ENCODE measurements around the gene MYRIP.
"Not testable (repeated sequence)": the region's sequence is repeated elsewhere in the genome, so short reads cannot be mapped to it uniquely, and the experiment has no call there.

The MYRIP gene

GRCh38 chr3:40237889-40238571, 428.6 kb downstream of the MYRIP start:
- no peak for DNase-seq (ENCODE audit: low read depth)

DNA sequence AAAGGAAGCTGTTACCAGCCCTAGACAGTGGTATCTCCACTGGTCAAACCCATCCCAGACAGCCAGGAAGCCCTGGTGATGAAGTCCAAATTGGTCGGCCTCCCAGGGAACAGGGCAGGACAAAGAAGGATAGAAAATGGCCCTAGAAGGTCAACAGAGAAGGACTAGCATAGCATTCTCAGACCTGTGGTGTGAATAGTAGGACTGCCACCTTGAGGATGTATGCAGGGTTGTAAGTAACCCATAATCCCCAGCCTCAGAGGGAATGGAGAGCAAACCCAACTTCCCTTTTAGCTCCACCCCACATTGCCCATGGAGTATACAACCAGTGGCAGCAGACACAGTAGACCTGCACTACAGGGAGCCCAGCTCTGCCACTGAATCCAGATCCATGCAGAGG, 431.5 kb downstream of the MYRIP start:
- DNase-seq (ENCODE audit: low read depth): no peak

DNA sequence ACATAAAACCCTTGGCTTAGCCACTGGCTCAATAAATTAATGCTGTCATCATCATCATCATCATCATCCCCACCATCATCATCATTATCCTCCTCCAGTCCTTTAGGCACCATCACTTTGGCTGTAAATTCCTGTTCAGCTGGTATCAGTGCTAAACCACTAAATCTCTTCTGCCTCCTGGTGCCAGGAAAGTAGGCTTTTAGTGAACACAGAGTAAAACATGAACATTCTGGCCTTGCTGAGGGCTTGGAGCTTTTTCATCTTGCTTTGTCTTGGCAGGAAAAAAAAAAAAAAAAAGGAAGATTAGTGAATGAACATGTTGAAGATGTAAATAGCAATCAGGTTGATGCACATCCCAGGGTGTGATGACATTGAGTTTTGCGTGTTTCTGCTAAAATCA, 432.8 kb downstream of the MYRIP start:
- no peak for DNase-seq (ENCODE audit: low read depth)

- no peak for DNase-seq (ENCODE audit: low read depth)
Observed at GRCh38 chr3:40242638-40243037, 433.2 kb downstream of the MYRIP start.

GRCh38 chr3:40243056-40243455, 433.6 kb downstream of the MYRIP start:
- no peak for DNase-seq (ENCODE audit: low read depth)

DNA sequence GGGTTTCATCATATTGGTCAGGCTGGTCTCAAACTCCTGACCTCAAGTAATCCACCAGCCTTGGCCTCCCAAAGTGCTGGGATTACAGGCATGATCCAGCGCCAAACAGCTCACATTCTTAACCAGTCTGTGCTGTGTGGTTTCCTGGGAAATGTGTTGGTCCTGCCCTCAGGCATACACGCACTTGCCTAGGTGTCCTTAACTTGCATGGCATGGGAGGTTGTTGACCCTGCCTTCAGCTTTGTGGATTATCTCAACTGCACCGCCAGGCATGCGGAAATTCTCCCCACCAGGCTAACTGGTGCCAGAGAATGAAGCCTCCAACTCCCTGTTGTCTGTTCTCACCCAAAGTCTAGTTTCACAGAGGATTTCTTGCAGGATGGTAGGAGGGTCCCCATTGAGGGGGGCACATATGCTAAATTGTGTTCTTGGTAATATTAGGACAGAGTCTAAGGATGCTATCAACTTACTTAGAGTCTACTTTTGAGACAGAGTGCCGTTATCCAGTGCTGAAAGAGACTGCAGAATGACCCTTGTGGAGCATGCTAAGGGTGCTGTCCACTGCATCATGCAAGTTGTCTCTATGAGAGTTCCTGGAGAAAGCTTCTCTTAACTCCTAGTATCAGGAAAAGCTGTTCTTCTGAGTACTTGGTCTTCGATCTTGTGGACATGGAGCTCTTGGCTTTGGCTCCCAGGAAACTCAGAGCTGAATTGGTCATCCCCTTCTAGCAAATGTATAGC, 438.5 kb downstream of the MYRIP start:
- no peak for DNase-seq (ENCODE audit: low read depth)

DNA sequence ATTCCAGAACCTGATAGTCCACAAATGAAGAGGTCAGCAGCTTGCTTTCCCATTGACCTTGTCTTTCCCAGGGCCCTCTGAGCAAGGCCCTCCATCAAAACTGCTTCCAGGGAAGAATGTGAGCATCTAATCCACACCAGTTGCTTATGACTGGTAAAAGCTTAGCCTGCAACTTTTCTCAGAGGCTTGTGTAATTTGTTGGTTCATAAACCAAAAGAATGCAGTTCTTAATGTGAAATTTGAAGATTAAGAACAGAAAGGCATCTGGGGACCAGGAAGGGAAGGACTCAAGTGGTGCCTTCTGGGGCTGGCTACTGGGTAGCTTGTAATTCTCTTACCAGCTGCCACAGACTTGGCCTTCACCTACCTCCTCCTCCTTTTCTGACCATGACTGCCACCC, 439.2 kb downstream of the MYRIP start:
- no peak for DNase-seq (ENCODE audit: low read depth)

DNA sequence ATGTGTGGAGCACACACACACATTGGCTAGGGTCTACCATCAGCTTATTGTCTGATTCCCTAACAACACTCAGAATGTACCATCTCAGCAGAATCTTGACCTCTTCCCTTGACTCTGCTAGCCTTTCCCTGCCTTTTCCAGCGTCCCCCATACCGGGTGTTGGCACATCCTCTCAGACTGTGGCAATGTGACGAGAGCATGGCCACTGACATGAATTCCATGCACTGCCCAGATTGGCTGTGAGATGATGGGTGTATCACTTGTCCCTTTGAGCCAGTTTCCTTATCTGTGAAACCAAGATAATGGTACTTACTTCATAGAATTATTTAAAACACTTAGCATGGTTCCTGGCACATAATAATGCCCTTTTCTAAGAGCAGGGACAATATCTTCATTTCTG, 439.8 kb downstream of the MYRIP start:
- no peak for DNase-seq (ENCODE audit: low read depth)

- no peak for DNase-seq (ENCODE audit: low read depth)
Observed at GRCh38 chr3:40254491-40254890, 445.1 kb downstream of the MYRIP start.

- no peak for DNase-seq (ENCODE audit: low read depth)
Observed at GRCh38 chr3:40254891-40255290, 445.5 kb downstream of the MYRIP start.

DNA sequence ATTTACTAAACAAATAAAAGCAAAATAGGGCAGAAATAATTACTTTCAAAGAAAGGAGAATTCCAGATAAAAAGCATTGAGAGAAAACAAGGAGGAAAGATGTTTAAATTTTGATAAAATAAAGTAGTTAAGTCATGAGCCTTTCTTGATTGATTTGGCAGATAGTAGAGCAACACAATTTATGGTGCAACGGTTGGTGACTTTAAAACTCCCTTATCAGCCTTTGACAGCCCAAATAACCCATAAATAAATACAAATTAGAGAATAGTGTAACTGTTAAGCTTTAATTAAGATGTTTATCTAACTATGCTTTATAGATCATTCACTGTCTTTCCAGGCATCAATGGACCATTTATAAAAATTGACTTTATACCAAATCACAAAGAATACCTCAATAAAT, 446.1 kb downstream of the MYRIP start:
- no peak for DNase-seq (ENCODE audit: low read depth)

DNA sequence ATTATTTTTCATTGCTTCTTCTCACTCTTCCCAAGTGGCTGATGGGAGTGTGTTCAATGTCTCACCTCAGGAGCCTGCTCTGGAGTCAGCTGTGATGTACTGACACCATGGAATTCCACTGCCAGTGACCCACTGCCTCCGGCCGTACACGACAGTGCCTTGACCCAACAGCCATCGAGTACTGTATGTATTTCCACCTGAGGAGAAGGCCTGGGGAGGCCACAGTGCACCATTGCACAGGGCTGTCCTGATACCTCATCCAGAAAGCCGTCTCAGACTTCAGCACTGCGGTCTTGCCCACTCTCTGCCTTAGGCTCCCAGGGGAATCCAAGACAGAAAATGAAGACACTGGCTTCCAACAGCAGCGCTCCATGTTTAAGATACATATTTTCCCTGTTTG, 448.7 kb downstream of the MYRIP start:
- no peak for DNase-seq (ENCODE audit: low read depth)

- DNase-seq (ENCODE audit: low read depth): no peak
Observed at GRCh38 chr3:40258555-40258954, 449.1 kb downstream of the MYRIP start.

GRCh38 chr3:40262331-40262730, 452.9 kb downstream of the MYRIP start:
- DNase-seq (ENCODE audit: low read depth): no peak

DNA sequence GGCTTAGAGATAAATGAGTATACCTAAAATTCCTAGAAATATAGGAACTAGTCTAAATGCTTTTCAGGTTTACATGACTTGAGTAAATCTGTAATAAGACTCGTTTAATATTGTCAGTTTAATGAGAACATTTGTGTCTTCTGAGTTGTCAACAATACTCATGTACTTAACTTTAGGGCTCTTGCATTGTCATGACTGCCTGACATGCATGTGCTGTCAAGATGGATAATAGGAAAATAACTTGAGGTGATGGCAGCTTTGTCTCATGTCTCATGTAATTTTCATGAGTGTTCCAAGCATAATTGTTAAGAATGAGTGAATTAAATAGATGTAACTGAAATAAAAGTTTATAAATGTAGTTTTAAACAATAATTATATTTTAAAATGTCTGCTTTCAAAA, 455.0 kb downstream of the MYRIP start:
- no peak for DNase-seq (ENCODE audit: low read depth)

GRCh38 chr3:40265181-40265580, 455.8 kb downstream of the MYRIP start:
- no peak for DNase-seq (ENCODE audit: low read depth)

- no peak for DNase-seq (ENCODE audit: low read depth)
Observed at GRCh38 chr3:40267937-40268724, 458.7 kb downstream of the MYRIP start.

DNA sequence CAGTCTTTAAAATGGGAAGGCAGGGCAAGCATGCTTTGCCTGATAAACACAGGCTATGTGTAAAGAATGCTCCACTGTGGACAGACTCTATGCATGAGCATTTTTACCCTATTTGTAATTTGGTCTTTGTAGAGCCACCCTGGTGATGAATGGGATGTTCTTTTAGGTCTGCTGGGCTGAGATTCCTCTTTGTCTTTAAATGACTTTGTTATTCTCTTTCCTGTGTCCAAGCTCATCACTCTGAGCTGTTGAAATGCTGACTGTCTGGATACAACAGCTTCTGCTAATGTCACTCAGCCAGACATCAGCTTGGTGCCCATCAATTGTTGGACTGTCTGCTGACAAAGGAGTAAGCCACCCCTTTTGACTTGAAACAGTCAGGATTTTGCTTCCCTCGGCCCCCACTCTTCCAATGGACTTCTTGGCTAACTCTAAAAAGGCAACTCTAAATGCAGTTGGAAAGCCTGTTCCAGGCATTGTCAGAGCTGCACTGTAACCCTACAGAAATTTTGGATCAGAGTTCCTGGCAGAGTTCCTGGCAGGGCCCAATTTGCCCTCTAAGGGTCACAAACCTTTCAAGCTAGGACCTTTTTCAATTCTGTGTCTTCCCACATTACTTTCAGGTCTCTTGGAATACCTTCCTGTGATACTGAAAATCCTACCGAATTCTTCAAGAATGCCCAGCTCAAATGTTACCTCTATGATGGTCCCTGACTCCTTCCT, 459.6 kb downstream of the MYRIP start:
- no peak for DNase-seq (ENCODE audit: low read depth)

- DNase-seq (ENCODE audit: low read depth): no peak
Observed at GRCh38 chr3:40278791-40279190, 469.4 kb downstream of the MYRIP start.

DNA sequence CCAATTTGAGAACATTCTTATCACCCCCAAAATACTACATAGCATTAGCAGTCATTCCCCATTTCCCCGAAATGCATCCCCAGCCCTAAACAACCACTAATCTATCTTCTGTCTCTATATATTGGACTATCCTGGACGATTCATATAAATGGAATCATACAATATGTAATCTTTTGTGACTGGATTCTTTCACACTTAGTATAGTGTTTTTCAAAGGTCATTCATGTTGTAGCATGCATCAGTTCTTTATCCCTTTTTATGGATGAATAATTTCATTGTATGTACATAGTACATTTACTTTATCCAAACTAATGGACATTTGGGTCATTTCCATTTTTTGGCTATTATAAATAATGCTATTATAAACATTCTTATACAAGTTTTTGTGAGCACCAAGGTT, 472.6 kb downstream of the MYRIP start:
- no peak for DNase-seq (ENCODE audit: low read depth)

DNA sequence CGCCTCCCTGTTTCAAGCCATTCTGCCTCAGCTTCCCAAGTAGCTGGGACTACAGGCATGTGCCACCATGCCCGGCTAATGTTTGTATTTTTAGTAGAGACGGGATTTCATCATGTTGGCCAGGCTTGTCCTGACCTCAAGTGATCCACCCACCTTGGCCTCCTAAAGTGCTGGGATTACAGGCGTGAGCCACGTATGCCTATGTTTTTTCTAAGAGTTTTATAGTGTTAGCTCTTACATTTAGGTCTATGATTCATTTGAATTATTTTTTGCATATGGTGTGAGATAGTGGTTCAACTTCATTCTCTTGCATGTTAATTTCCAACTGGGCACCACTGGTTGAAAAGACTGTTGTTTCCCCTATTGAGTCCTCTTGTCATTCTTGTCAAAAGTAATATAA, 473.6 kb downstream of the MYRIP start:
- not testable (repeated sequence) for DNase-seq (ENCODE audit: low read depth)

DNA sequence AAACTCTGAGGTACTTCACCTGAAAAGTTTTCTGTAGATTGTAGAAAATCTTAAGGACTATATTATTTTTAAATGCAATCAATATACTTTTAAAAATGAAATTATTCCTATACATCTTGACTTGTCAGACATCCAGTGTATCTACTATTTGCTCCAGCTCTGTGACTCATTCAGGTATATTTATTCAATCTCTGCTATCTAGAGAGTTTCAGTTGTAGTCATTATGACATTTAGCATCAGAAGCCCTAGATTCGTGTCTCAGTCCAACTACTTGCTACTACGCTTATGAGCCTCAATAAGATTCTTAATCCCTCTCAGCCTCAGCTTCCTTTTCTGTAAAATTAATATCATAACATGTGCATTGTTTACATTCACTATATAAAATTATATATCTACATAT, 477.8 kb downstream of the MYRIP start:
- no peak for DNase-seq (ENCODE audit: low read depth)

Measured in T-helper 22 cell (primary cell).